Endothelial cell (in vitro differentiated cells): ENCODE measurements around the gene SSTR4. TPM values are rescaled to one million over a fixed set of nuclear protein-coding genes. Genes with fewer than 3 reads are reported as not detected.

Experiments
- DNase-seq: peaks from one replicate; pipeline ENCODE4 v3.0.0; 2021; ENCODE audit warnings: low spot score
- H3K27ac Mint-ChIP-seq: one replicate; pipeline ENCODE4 v1.8.0; 2021; ENCODE audit warnings: mixed read lengths, inconsistent platforms; ENCODE audit not compliant: unreplicated experiment
- H3K27me3 Mint-ChIP-seq: one replicate; pipeline ENCODE4 v1.8.0; 2021; ENCODE audit warnings: mild to moderate bottlenecking, moderate library complexity, mixed read lengths, inconsistent platforms; ENCODE audit not compliant: unreplicated experiment
- H3K36me3 Mint-ChIP-seq: one replicate; pipeline ENCODE4 v1.8.0; 2021; ENCODE audit warnings: mild to moderate bottlenecking, low read depth, mixed read lengths, inconsistent platforms; ENCODE audit not compliant: unreplicated experiment
- H3K4me1 Mint-ChIP-seq: one replicate; pipeline ENCODE4 v1.8.0; 2021; ENCODE audit warnings: mild to moderate bottlenecking, mixed read lengths, inconsistent platforms; ENCODE audit not compliant: unreplicated experiment
- H3K4me3 Mint-ChIP-seq: one replicate; pipeline ENCODE4 v1.8.0; 2021; ENCODE audit warnings: mild to moderate bottlenecking, mixed read lengths, inconsistent platforms; ENCODE audit not compliant: unreplicated experiment
- H3K9me3 Mint-ChIP-seq: one replicate; pipeline ENCODE4 v1.8.0; 2021; ENCODE audit warnings: mixed read lengths, inconsistent platforms; ENCODE audit not compliant: unreplicated experiment
- total RNA-seq: library from RNA; stranded (reverse); fragmentation: NEBNext Ultra II Directional; extraction: Animal tissue kit (Norgen Biotek cat#: 25700); gene quantifications from one replicate; pipeline ENCODE4 v1.2.1, GENCODE V29; 2021; ENCODE audit not compliant: unreplicated experiment
- TF ChIP-seq, protein P1 (sequence below): fragments of 200-600 bp; sonication (generic); IDR thresholded peaks from one replicate; pipeline ENCODE4 v1.5.0; 2021; ENCODE audit warnings: antibody characterized with exemption; ENCODE audit not compliant: unreplicated experiment

The SSTR4 gene
- total RNA-seq, 1 donor from 2014 or later: not detected

DNA sequence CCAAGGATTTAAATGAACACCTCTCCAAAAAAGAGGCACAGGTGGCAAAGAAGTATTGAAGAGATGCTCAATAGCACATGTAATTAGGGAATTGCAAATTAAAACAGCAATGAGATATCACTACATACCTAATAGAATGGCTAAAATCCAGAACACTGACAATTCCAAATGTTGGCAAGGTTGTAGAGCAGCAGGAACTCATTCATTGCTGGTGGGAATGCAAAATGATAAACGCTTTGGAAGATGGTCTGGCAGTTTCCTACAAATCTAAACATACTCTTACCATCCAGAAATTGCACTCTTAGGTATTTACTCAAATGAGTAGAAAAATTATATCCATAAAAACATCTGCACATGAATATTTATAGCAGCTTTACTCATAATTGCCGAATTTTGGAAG lies 34.0 kb downstream of the SSTR4 start:
- Mint-ChIP-seq H3K27ac (no peak overlapping the region), H3K9me3 (no peaks in the 10 kb centered on the region), H3K4me1 (peaks cover 17% of the 10 kb centered on the region), H3K36me3 (no peaks in the 10 kb centered on the region), H3K4me3 (no peak overlapping the region), H3K27me3 (no peaks in the 10 kb centered on the region)
- TF ChIP-seq, protein P1, sequence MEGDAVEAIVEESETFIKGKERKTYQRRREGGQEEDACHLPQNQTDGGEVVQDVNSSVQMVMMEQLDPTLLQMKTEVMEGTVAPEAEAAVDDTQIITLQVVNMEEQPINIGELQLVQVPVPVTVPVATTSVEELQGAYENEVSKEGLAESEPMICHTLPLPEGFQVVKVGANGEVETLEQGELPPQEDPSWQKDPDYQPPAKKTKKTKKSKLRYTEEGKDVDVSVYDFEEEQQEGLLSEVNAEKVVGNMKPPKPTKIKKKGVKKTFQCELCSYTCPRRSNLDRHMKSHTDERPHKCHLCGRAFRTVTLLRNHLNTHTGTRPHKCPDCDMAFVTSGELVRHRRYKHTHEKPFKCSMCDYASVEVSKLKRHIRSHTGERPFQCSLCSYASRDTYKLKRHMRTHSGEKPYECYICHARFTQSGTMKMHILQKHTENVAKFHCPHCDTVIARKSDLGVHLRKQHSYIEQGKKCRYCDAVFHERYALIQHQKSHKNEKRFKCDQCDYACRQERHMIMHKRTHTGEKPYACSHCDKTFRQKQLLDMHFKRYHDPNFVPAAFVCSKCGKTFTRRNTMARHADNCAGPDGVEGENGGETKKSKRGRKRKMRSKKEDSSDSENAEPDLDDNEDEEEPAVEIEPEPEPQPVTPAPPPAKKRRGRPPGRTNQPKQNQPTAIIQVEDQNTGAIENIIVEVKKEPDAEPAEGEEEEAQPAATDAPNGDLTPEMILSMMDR: no peak
- DNase-seq: no peak

DNA sequence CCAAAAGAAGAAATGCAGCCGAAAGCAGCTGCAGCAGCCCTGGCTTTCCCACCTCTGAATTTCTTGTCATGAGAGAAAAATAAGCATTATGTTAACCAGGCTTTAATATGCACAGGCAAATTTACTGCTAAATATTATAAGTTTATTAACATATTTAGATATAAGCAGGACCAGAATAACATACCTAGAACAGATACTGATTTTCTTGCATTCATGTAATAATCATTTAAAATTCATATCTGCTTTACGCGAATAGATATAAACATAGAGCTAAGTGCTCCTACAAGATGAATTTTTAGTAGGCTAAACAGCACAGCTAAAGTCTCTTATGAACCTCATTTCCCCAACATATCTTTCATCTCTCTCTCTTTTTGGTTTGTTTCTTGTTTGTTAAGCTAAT lies 36.3 kb downstream of the SSTR4 start:
- H3K27me3 Mint-ChIP-seq: no peaks in the 10 kb centered on the region
- no peaks in the 10 kb centered on the region for H3K9me3 Mint-ChIP-seq
- TF ChIP-seq, protein P1: no peak
- H3K27ac Mint-ChIP-seq: no peak overlapping the region
- no peaks in the 10 kb centered on the region for H3K36me3 Mint-ChIP-seq
- no peak for DNase-seq
- H3K4me3 Mint-ChIP-seq: no peak overlapping the region
- peaks cover 6% of the 10 kb centered on the region for H3K4me1 Mint-ChIP-seq

DNA sequence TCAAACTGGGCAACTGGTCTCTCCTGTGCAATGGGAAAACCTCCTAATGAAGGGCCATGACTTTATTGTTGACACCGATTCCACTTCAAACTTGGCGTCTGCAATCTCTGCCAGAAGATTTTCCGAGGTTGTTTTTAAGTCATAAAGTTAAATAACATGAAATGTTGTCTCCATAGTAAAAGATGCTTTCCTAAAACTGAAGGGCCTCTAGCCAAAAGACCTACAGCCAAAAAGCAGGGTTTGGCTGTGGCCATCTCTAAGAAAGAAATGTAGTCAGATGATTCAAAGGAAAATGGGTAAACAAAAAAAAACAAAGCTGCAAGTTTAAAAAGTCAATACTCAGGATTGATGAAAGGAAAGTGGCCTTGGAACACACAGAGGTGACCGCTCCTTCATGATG lies 36.9 kb downstream of the SSTR4 start:
- Mint-ChIP-seq H3K4me3 (no peak overlapping the region), H3K27ac (no peak overlapping the region), H3K9me3 (no peaks in the 10 kb centered on the region), H3K36me3 (no peaks in the 10 kb centered on the region), H3K4me1 (peaks cover 9% of the 10 kb centered on the region), H3K27me3 (no peaks in the 10 kb centered on the region)
- TF ChIP-seq, protein P1: no peak
- DNase-seq: no peak

DNA sequence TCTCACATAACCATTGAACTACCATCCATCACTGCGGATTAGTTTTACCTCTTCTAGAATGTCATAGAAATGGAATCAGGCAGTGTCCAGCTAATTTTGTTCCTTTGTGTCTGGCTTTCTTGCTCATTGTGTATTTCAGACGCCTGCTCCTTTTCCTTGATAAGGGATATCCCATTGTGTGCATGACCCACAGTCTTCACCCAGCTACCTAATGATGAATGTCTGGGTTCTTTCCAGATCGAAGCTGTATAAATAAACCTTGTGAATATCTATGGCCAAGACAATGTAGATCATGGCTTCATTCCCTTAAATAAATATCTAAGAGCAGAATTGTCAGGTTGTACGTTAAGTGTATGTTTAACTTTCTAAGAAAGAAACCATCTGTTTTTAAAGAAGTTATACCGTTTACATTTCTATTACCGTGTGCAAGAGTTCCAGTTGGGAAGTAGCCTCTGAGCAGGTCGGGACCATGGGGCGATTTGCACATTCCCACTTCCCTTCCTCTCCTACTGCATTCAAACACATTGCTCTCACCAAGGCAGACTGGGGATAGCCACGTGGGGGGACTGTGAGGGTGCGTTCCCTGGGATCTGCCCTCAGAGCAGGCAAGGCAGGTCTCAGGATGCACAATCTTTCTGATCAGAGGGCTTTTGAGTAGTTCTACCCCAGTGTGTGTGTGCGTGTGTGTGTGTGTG lies 37.9 kb downstream of the SSTR4 start:
- Mint-ChIP-seq H3K27me3 (no peaks in the 10 kb centered on the region), H3K9me3 (no peaks in the 10 kb centered on the region), H3K27ac (no peak overlapping the region), H3K4me3 (no peak overlapping the region), H3K4me1 (peaks cover 14% of the 10 kb centered on the region), H3K36me3 (no peaks in the 10 kb centered on the region)
- TF ChIP-seq, protein P1: no peak
- no peak for DNase-seq

DNA sequence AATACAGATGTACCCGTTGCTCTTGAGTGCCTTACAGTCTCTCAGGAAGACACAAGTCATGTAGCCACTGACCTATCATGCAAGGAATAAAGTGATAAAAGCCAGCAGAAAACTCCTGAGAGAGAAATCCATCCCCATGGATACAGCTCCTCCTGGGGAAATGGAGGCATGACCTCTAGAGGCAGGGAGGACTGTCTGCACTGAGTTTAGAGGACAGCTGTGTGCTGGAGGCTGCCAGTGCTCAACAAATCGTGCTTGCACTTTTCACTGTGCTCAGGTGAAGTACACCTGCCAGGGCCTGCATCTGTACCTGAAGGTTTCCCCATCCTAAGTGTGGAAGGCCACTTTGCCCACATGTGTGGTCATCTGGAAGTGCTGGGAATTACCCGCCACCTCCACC lies 38.9 kb downstream of the SSTR4 start:
- Mint-ChIP-seq H3K4me3 (no peak overlapping the region), H3K4me1 (peaks cover 23% of the 10 kb centered on the region), H3K27ac (no peak overlapping the region), H3K9me3 (no peaks in the 10 kb centered on the region), H3K27me3 (peaks cover 2% of the 10 kb centered on the region), H3K36me3 (no peaks in the 10 kb centered on the region)
- DNase-seq: no peak
- TF ChIP-seq, protein P1: no peak
